Liver (tissue), 9 donors: ENCODE measurements around the gene PRDM10. TPM values are rescaled to one million over a fixed set of nuclear protein-coding genes. Genes with fewer than 3 reads are reported as not detected.

ENCODE experiments used
- DNase-seq: peaks from one replicate; pipeline ENCODE4 v3.0.0-alpha.2; 2017; ENCODE audit warnings: low spot score
- H3K27ac ChIP-seq, 2 donors: one replicate each; pipeline ENCODE4 v1.7.0; 2013; ENCODE audit warnings: inconsistent platforms in 2 of 2, low read length in 2 of 2, control low read depth in 1 of 2, low read depth in 1 of 2, mild to moderate bottlenecking in 1 of 2
- H3K27me3 ChIP-seq, 4 donors: one replicate each; pipeline versions ENCODE4 v1.6.1 to v1.7.0; 2013; ENCODE audit warnings: low read length in 3 of 4, inconsistent platforms in 1 of 4, mild to moderate bottlenecking in 1 of 4, moderate library complexity in 1 of 4; ENCODE audit not compliant: control insufficient read depth in 4 of 4, insufficient read depth in 4 of 4
- H3K36me3 ChIP-seq, 4 donors: one replicate each; pipeline versions ENCODE4 v1.6.1 to v1.7.0; 2013; ENCODE audit warnings: low read length in 3 of 4, mild to moderate bottlenecking in 3 of 4, low read depth in 1 of 4, moderate library complexity in 1 of 4; ENCODE audit not compliant: control insufficient read depth in 4 of 4, insufficient read depth in 3 of 4
- H3K4me1 ChIP-seq, 4 donors: one replicate each; pipeline versions ENCODE4 v1.6.1 to v1.7.0; 2013; ENCODE audit warnings: low read length in 3 of 4, mild to moderate bottlenecking in 3 of 4, moderate library complexity in 1 of 4; ENCODE audit not compliant: control insufficient read depth in 4 of 4, insufficient read depth in 4 of 4
- H3K4me3 ChIP-seq, 3 donors: one replicate each; pipeline versions ENCODE4 v1.6.1 to v1.7.0; 2013; ENCODE audit warnings: low read length in 3 of 3, control low read depth in 1 of 3, low read depth in 1 of 3, mild to moderate bottlenecking in 1 of 3
- H3K9ac ChIP-seq, 2 donors: one replicate each; pipeline ENCODE4 v1.7.0; 2013; ENCODE audit warnings: low read length in 2 of 2, mild to moderate bottlenecking in 2 of 2, moderate library complexity in 2 of 2, control low read depth in 1 of 2, low read depth in 1 of 2
- H3K9me3 ChIP-seq, 4 donors: one replicate each; pipeline versions ENCODE4 v1.6.1 to v1.7.0; 2013; ENCODE audit warnings: low read length in 3 of 4; ENCODE audit not compliant: control insufficient read depth in 4 of 4
- EGR1 ChIP-seq, 2 donors: IDR thresholded peaks; 2 replicates each; pipeline ENCODE4 v1.6.1; 2016 to 2018; ENCODE audit warnings: antibody characterized with exemption in 2 of 2, low read depth in 2 of 2
- FOXA1 ChIP-seq: IDR thresholded peaks from 2 replicates; pipeline ENCODE4 v1.6.1; 2016; ENCODE audit warnings: antibody characterized with exemption
- FOXA2 ChIP-seq: IDR thresholded peaks from 2 replicates; pipeline ENCODE4 v1.6.1; 2016; ENCODE audit warnings: antibody characterized with exemption
- HNF4A ChIP-seq, 2 donors: conservative IDR thresholded peaks; 2 replicates each; pipeline ENCODE4 v1.6.1; 2016; ENCODE audit warnings: antibody characterized with exemption in 2 of 2, mild to moderate bottlenecking in 2 of 2
- HNF4G ChIP-seq: IDR thresholded peaks from 2 replicates; pipeline ENCODE4 v1.6.1; 2016; ENCODE audit warnings: antibody characterized with exemption
- JUND ChIP-seq, 2 donors: IDR thresholded peaks; 2 replicates each; pipeline ENCODE4 v1.6.1; 2016; ENCODE audit warnings: antibody characterized with exemption in 2 of 2
- NR2F2 ChIP-seq: IDR thresholded peaks from 2 replicates; pipeline ENCODE4 v1.6.1; 2016; ENCODE audit warnings: antibody characterized with exemption
- RAD21 ChIP-seq, 2 donors: IDR thresholded peaks; 2 replicates each; pipeline ENCODE4 v1.6.1; 2016; ENCODE audit warnings: antibody characterized with exemption in 2 of 2, mild to moderate bottlenecking in 2 of 2
- RXRA ChIP-seq, 2 donors: IDR thresholded peaks; 2 replicates each; pipeline ENCODE4 v1.6.1; 2017 to 2018; ENCODE audit warnings: antibody characterized with exemption in 2 of 2, mild to moderate bottlenecking in 1 of 2
- SP1 ChIP-seq: IDR thresholded peaks from 2 replicates; pipeline ENCODE4 v1.6.1; 2018; ENCODE audit warnings: antibody characterized with exemption, mild to moderate bottlenecking
- TAF1 ChIP-seq: conservative IDR thresholded peaks from 2 replicates; pipeline ENCODE4 v1.6.1; 2016; ENCODE audit warnings: antibody characterized with exemption, mild to moderate bottlenecking
- YY1 ChIP-seq: IDR thresholded peaks from 2 replicates; pipeline ENCODE4 v1.6.1; 2016; ENCODE audit warnings: antibody characterized with exemption, mild to moderate bottlenecking
- WGBS: extraction: QIAGEN DNeasy Blood & Tissue Kit; methylation state at CpG from one replicate; pipeline ENCODE4 v1.1.7; 2013; 5-methylcytosine and 5-hydroxymethylcytosine counted together
- polyA plus RNA-seq, 2 donors: library from polyadenylated mRNA; stranded (reverse) in 1 of 2; unstranded in 1 of 2; fragments of 200-250 nt in 1 of 2; fragments of >200 nt in 1 of 2; fragmentation: Nextera tagmentation in 1 of 2; extraction: Ambion mirVana in 1 of 2; gene quantifications; one replicate each; pipeline versions ENCODE4 v1.2.1 to v1.2.3, GENCODE V29; 2013 to 2015
- total RNA-seq, 2 donors: library from RNA; depleted of rRNA; stranded (reverse); fragments of >200 nt; gene quantifications; one replicate each; pipeline ENCODE4 v1.2.3, GENCODE V29; 2014
- TF ChIP-seq, protein P1 (sequence below): fragments of 150-350 bp; IDR thresholded peaks from 2 replicates; pipeline ENCODE4 v1.5.1; 2017; ENCODE audit warnings: improper control_type of control experiment, low read depth, low read length; ENCODE audit not compliant: missing input control
- TF ChIP-seq, protein P2 (sequence below): IDR thresholded peaks from 2 replicates; pipeline ENCODE4 v1.6.1; 2016; ENCODE audit warnings: antibody characterized with exemption
- TF ChIP-seq, protein P3 (sequence below): IDR thresholded peaks from 2 replicates; pipeline ENCODE4 v1.6.1; 2016; ENCODE audit warnings: antibody characterized with exemption
- donor health status: healthy.
- donor health status: healthy.
- donor health status: healthy.
- donor health status: healthy.
- donor health status: healthy.

The PRDM10 gene
- total and polyA plus RNA-seq, 4 donors: 1.4 to 7.2 (median 3.9) TPM

DNA sequence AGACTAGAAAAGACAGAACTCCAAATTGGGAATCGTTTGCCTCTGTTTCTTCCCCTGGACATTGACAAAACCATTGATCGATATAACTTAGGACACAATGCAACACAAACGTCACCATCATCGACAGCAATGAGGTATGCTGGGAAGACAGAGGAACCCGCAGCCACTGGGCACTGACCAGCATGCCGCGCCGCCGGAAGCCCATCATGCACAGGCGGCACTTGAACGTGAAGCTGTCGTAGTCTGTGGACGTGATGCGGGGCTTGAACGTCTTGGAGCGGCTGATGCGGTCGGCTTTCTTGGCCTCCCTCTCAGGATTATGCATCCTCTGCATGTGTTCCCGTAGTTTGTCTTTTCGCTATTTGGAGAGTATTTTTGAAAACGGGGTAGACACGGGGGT is 84.3 kb downstream of the PRDM10 start:
- H3K9ac ChIP-seq: no peak overlapping the region
- no peak overlapping the region for H3K4me3 ChIP-seq
- TF ChIP-seq FOXA1 (no peak), NR2F2 (no peak), TAF1 (no peak), SP1 (no peak), EGR1 (IDR thresholded peaks at IDR 0.05; ENCODE audit: low read depth in 2 of 2) (no peak), RXRA (IDR thresholded peaks at IDR 0.05) (no peak), YY1 (no peak), FOXA2 (no peak), HNF4A (conservative IDR thresholded peaks at IDR 0.05) (no peak)
- TF ChIP-seq, protein P1, sequence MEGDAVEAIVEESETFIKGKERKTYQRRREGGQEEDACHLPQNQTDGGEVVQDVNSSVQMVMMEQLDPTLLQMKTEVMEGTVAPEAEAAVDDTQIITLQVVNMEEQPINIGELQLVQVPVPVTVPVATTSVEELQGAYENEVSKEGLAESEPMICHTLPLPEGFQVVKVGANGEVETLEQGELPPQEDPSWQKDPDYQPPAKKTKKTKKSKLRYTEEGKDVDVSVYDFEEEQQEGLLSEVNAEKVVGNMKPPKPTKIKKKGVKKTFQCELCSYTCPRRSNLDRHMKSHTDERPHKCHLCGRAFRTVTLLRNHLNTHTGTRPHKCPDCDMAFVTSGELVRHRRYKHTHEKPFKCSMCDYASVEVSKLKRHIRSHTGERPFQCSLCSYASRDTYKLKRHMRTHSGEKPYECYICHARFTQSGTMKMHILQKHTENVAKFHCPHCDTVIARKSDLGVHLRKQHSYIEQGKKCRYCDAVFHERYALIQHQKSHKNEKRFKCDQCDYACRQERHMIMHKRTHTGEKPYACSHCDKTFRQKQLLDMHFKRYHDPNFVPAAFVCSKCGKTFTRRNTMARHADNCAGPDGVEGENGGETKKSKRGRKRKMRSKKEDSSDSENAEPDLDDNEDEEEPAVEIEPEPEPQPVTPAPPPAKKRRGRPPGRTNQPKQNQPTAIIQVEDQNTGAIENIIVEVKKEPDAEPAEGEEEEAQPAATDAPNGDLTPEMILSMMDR: no peak
- H3K4me1 ChIP-seq: no peaks in the 10 kb centered on the region
- H3K27me3 ChIP-seq: no peaks in the 10 kb centered on the region
- no peak overlapping the region for H3K27ac ChIP-seq
- DNase-seq: no peak
- 97% methylated on average over 22 of the region's 22 CpGs for WGBS
- no peaks in the 10 kb centered on the region for H3K9me3 ChIP-seq
- H3K36me3 ChIP-seq: peaks cover 0 to 20% (median 11%) of the 10 kb centered on the region in 4 donors

DNA sequence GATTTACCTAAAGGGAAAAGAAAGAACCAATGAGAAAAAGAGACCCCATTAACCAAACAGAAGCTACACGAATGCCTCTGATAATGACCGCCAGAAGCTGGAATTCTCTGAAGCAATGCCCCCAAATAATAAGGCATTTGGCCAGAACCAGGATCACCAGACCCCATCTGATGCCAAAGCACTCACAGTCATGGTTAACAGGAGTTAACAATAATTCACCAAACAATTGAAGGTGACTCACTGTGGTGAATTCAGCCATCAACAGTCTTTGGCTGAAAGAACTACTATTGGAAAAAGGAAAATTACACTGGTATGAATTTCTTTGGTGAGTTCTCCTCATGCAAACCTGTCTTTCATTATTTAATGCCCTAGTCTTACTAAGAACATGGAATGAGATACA is 85.4 kb downstream of the PRDM10 start:
- no peak overlapping the region for H3K9ac ChIP-seq
- TF ChIP-seq, protein P2, sequence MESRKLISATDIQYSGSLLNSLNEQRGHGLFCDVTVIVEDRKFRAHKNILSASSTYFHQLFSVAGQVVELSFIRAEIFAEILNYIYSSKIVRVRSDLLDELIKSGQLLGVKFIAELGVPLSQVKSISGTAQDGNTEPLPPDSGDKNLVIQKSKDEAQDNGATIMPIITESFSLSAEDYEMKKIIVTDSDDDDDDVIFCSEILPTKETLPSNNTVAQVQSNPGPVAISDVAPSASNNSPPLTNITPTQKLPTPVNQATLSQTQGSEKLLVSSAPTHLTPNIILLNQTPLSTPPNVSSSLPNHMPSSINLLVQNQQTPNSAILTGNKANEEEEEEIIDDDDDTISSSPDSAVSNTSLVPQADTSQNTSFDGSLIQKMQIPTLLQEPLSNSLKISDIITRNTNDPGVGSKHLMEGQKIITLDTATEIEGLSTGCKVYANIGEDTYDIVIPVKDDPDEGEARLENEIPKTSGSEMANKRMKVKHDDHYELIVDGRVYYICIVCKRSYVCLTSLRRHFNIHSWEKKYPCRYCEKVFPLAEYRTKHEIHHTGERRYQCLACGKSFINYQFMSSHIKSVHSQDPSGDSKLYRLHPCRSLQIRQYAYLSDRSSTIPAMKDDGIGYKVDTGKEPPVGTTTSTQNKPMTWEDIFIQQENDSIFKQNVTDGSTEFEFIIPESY: no peak
- TF ChIP-seq JUND (IDR thresholded peaks at IDR 0.05): no peak
- TF ChIP-seq, protein P3, sequence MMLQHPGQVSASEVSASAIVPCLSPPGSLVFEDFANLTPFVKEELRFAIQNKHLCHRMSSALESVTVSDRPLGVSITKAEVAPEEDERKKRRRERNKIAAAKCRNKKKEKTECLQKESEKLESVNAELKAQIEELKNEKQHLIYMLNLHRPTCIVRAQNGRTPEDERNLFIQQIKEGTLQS: no peak
- no peak for TF ChIP-seq RAD21 (IDR thresholded peaks at IDR 0.05)
- no peak for TF ChIP-seq RXRA (IDR thresholded peaks at IDR 0.05)
- no peak for TF ChIP-seq EGR1 (IDR thresholded peaks at IDR 0.05; ENCODE audit: low read depth in 2 of 2)
- TF ChIP-seq FOXA2: no peak
- TF ChIP-seq HNF4G: no peak
- TF ChIP-seq, protein P1: no peak
- TF ChIP-seq YY1: no peak
- TF ChIP-seq HNF4A (conservative IDR thresholded peaks at IDR 0.05): no peak
- H3K27me3 ChIP-seq: no peaks in the 10 kb centered on the region
- no peaks in the 10 kb centered on the region for H3K9me3 ChIP-seq
- no peak for DNase-seq
- no peak overlapping the region for H3K27ac ChIP-seq
- H3K4me3 ChIP-seq: no peak overlapping the region
- 98% methylated on average over 2 of the region's 2 CpGs for WGBS
- peaks cover 0 to 20% (median 10%) of the 10 kb centered on the region in 4 donors for H3K36me3 ChIP-seq
- H3K4me1 ChIP-seq: no peaks in the 10 kb centered on the region
